Ectodermal cell (in vitro differentiated cells): ENCODE data around the gene CAVIN2.

Source experiments
- H3K27ac ChIP-seq: 2 replicates; pipeline ENCODE4 v1.7.0; 2013; ENCODE audit warnings: mild to moderate bottlenecking, low read depth, low read length; ENCODE audit not compliant: insufficient read depth, poor library complexity, severe bottlenecking
- H3K27me3 ChIP-seq: 2 replicates; pipeline ENCODE4 v1.7.0; 2013; ENCODE audit warnings: mild to moderate bottlenecking, low read length; ENCODE audit not compliant: insufficient read depth, control insufficient read depth, poor library complexity, severe bottlenecking
- H3K36me3 ChIP-seq: one replicate; pipeline ENCODE4 v1.7.0; 2013; ENCODE audit warnings: low read length; ENCODE audit not compliant: control insufficient read depth, insufficient read depth
- H3K4me1 ChIP-seq: one replicate; pipeline ENCODE4 v1.7.0; 2013; ENCODE audit warnings: low read length; ENCODE audit not compliant: control insufficient read depth, insufficient read depth
- H3K4me3 ChIP-seq: 2 replicates; pipeline ENCODE4 v1.7.0; 2013; ENCODE audit warnings: low read depth, low read length, control low read depth; ENCODE audit not compliant: insufficient read depth
- H3K9me3 ChIP-seq: 2 replicates; pipeline ENCODE4 v1.7.0; 2013; ENCODE audit warnings: mild to moderate bottlenecking, low read length, moderate library complexity; ENCODE audit not compliant: control insufficient read depth
- WGBS, 2 experiments: methylation state at CpG; one replicate each; pipeline ENCODE4 v1.1.7; 2013; ENCODE audit warnings: missing lambda C conversion rate in 2 of 2; 5-methylcytosine and 5-hydroxymethylcytosine counted together

Gene CAVIN2

DNA sequence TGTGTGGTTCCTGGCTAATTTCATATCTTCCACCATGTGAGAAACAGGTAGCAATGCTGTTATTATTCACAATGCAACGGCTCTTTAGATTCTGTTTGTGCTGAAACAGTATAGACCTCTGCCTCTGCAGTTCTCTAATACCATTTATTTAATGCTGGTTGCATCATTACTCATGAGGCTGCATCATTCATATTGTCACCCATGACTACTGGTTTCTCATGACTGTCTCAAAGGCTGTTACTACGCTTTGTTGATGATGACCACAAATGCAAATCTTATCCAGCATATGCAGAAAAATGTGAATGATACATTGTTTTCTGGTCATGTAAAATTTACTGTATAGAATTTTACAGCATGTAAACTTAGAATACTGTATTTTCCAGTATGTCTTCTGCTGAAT is 22.5 kb downstream of the CAVIN2 start:
- no peaks in the 10 kb centered on the region for H3K27me3 ChIP-seq
- H3K9me3 ChIP-seq = no peaks in the 10 kb centered on the region
- no peaks in the 10 kb centered on the region for H3K36me3 ChIP-seq
- no peak overlapping the region for H3K27ac ChIP-seq
- H3K4me3 ChIP-seq = no peak overlapping the region
- no peaks in the 10 kb centered on the region for H3K4me1 ChIP-seq
- WGBS, 2 experiments = 91 to 94% methylated on average over 2 of the region's 2 CpGs

GRCh38 chr2:191821078-191821477 is 25.8 kb downstream of the CAVIN2 start:
- no peaks in the 10 kb centered on the region for H3K36me3 ChIP-seq
- H3K9me3 ChIP-seq = no peaks in the 10 kb centered on the region
- no peaks in the 10 kb centered on the region for H3K27me3 ChIP-seq
- H3K4me3 ChIP-seq = no peak overlapping the region
- WGBS, 2 experiments = 93 to 94% methylated on average over 1 of the region's 1 CpG
- H3K27ac ChIP-seq = no peak overlapping the region
- no peaks in the 10 kb centered on the region for H3K4me1 ChIP-seq

DNA sequence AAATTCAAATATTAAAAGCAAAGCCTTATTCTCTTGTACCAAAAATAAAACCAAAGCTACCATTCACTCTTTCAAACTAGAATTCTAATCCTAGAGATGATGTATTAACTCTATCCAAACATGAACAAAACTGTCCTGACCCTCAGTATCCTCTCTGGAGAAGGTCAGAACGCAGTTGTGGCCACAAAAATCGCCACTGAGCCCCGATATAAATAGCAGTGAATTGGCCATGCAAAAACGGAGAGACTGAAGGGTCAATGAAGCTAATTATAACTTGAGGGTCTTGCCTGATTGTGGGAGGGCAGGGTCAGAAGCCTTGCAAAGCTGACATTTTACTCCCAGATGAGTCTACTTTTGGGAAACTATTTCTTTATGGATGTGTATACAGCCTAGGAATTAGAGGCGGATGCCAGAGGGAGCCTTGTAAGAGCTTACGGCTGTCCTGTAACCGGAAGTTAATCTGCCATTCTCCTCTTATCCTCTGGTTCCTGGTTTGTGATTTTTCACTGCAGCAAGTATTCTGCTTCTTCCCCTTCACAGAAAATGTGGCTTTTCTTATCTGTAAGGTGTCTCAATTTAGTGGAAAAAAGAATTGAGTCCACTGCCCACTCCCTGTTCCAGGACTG is 28.1 kb downstream of the CAVIN2 start:
- Histone ChIP-seq H3K27ac (no peak overlapping the region), H3K27me3 (no peaks in the 10 kb centered on the region), H3K36me3 (no peaks in the 10 kb centered on the region), H3K4me3 (no peak overlapping the region), H3K4me1 (no peaks in the 10 kb centered on the region), H3K9me3 (no peaks in the 10 kb centered on the region)
- WGBS, 2 experiments = 90 to 91% methylated on average over 7 of the region's 7 CpGs

DNA sequence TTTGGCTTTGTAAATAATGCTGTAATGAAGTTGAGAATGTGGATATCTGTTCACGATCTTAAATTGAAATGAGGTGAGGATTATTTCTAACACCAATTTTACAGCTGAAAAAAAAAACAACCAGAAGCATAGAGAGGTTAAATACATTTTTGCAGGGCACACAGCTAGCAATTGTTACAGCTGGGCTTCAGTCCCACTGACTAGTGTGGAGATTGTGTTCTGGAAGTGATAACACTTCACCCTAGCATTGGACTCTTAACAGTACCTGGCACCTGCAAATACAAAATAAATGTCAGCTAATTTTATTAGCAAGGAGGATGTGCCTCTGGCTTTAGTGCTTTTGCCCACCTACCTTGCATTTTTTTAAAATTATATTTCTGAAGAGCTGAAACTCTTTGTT is 28.8 kb downstream of the CAVIN2 start:
- no peaks in the 10 kb centered on the region for H3K4me1 ChIP-seq

GRCh38 chr2:191815010-191815409 is 31.9 kb downstream of the CAVIN2 start:
- Histone ChIP-seq H3K27ac (no peak overlapping the region), H3K4me3 (no peak overlapping the region), H3K9me3 (no peaks in the 10 kb centered on the region), H3K27me3 (no peaks in the 10 kb centered on the region), H3K36me3 (no peaks in the 10 kb centered on the region), H3K4me1 (no peaks in the 10 kb centered on the region)
- 97 to 100% methylated on average over 1 of the region's 1 CpG for WGBS, 2 experiments

More for the DNA sequence above, 28.8 kb downstream of the CAVIN2 start:
- no peak overlapping the region for H3K4me3 ChIP-seq
- H3K9me3 ChIP-seq = no peaks in the 10 kb centered on the region
- no peak overlapping the region for H3K27ac ChIP-seq
- no peaks in the 10 kb centered on the region for H3K36me3 ChIP-seq
- 86% methylated on average over 1 of the region's 1 CpG; no CpG with 5 or more reads in 1 of the 2 experiments for WGBS, 2 experiments
- no peaks in the 10 kb centered on the region for H3K27me3 ChIP-seq

DNA sequence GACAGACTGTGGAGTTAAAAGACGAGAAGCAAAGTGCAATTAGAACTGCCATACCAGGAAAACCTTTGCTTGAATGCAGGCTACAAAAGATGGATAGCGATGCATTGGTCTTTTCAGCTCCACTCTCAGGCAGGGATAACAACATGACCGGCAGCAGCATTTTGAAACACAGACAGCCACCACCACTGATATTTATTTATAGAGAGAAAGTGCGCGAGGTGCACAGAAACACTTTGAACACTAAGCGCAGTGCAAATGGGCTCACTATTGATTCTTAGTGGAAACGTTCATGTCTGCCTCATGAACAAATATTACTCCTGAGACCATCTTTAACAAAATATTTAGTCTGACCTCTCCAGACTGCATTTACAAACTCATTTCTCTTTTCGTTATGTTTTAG is 32.9 kb downstream of the CAVIN2 start:
- Histone ChIP-seq H3K9me3 (no peaks in the 10 kb centered on the region), H3K27me3 (no peaks in the 10 kb centered on the region), H3K4me1 (no peaks in the 10 kb centered on the region), H3K4me3 (no peak overlapping the region), H3K36me3 (no peaks in the 10 kb centered on the region), H3K27ac (no peak overlapping the region)
- 93% methylated on average over 8 of the region's 8 CpGs for WGBS, 2 experiments

DNA sequence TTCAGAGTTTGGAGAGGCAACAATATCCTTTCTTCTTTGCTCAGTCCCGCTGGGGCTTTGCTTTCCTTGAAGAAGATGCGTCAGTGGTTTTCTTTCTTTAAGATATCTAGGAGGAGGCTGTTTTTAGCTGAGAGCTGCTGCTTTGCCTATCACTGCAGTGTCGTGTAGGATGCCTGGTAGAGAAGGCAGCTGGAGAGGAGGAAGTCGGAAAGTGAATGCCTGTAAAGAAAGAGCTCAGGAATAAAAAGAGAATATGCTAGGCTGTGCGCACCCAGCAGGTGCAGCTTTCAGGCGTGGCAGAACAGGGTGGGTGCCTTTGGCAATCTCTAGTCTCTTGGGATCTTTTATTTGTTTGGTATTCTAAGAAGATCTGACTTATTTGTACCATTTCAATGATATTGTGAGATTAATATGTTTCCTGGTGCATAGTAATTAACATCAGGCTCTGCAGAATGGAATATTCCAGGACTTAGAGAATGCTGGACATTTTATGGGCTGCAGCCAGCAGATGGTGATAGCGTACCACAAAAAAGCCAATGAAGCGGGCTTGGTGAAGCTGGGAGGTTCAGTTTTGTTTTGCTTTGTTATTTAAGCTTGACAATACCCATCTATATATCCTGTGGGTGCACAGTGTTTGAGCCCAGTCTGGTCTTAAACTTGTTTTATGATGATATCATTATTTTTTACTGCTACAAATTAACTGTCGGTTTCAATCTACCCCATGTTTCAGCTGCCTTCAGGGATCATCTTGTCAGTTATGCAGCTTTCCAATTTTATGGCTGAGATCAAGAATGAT is 34.9 kb downstream of the CAVIN2 start:
- H3K9me3 ChIP-seq = no peaks in the 10 kb centered on the region
- 53 to 56% methylated on average over 9 of the region's 9 CpGs for WGBS, 2 experiments

DNA sequence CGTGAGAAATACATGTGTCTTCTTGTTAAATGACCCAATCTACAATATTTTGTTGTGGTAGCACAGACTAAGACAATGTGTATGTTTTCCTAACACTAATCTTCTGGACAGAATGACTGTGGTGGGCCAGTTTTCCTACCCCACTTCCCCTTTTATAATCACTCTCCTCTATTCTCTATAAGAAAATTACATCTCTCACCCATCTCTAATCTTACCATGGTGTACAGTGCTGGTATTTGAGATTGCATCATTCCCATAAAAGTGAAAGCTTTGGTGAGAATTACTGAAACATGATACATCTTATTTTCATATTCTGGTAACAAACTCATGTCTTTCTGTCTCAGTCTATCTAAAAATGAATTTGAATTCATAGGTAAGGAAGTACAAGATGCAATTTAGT is 40.5 kb downstream of the CAVIN2 start:
- Histone ChIP-seq H3K9me3 (no peaks in the 10 kb centered on the region), H3K4me1 (no peaks in the 10 kb centered on the region), H3K4me3 (no peak overlapping the region), H3K27me3 (no peaks in the 10 kb centered on the region), H3K27ac (no peak overlapping the region), H3K36me3 (no peaks in the 10 kb centered on the region)
- 100% methylated on average over 1 of the region's 1 CpG for WGBS, 2 experiments

More for the DNA sequence above, 34.9 kb downstream of the CAVIN2 start:
- H3K36me3 ChIP-seq = no peaks in the 10 kb centered on the region
- H3K4me1 ChIP-seq = no peaks in the 10 kb centered on the region
- H3K27me3 ChIP-seq = no peaks in the 10 kb centered on the region
- H3K27ac ChIP-seq = no peak overlapping the region
- H3K4me3 ChIP-seq = no peak overlapping the region

DNA sequence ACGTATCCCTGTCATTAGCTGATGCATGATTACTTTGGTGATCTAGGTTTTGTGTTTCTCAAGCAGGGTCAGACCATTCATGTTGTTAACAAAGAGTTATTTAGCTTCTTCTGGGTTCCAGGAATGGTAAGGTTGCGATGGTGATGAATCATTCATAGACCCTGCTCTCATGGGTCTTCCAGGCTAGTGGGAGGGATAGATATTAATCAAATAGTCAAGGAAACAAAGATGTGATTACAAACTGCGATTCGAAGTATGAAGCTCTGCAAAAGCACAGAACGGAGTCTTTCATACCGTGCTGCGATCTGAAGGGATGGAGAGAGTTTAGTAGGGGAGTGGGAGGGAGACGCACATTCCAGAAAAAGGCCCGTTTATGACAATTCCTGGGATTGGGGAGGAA is 42.1 kb downstream of the CAVIN2 start:
- Histone ChIP-seq H3K27ac (no peak overlapping the region), H3K4me1 (no peaks in the 10 kb centered on the region), H3K27me3 (no peaks in the 10 kb centered on the region), H3K36me3 (no peaks in the 10 kb centered on the region), H3K4me3 (no peak overlapping the region), H3K9me3 (no peaks in the 10 kb centered on the region)
- WGBS, 2 experiments = 93 to 95% methylated on average over 9 of the region's 9 CpGs

- H3K27ac ChIP-seq = no peak overlapping the region
- WGBS, 2 experiments = 100% methylated on average over 1 of the region's 1 CpG; no CpG with 5 or more reads in 1 of the 2 experiments
- H3K9me3 ChIP-seq = no peaks in the 10 kb centered on the region
- H3K27me3 ChIP-seq = no peaks in the 10 kb centered on the region
- H3K4me1 ChIP-seq = no peaks in the 10 kb centered on the region
- no peaks in the 10 kb centered on the region for H3K36me3 ChIP-seq
- no peak overlapping the region for H3K4me3 ChIP-seq
These were observed 43.9 kb downstream of the CAVIN2 start for GRCh38 chr2:191803007-191803406.
